Measurements from ENCODE around the gene TLE4.

DNA sequence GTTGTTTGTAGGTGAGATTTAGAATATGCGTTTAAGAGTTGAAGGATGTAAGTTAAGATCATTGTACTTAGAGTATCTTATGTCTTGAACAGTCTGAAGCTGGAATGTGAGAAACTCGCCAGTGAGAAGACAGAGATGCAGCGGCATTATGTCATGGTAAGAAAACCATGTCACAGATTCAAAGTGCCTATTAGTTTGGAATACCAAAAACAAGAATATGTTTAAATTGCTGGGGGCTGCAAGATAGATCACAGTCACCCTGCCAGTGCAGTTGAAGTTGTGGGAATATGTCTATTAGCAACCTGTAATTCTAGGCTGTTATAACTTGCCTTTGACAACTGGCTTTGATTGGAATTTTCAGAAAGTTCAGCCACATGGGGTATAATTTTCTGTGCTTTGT is 3.0 kb downstream of the TLE4 start:
- TF ChIP-seq EZH2 (IDR thresholded peaks at IDR 0.05; ENCODE audit: borderline replicate concordance): no peak
- no peak for TF ChIP-seq CTCF (IDR thresholded peaks at IDR 0.05; ENCODE audit: poor library complexity)
